Mesothelial cell of epicardium (in vitro differentiated cells): ENCODE measurements around the gene DESI1. TPM values are rescaled to one million over a fixed set of nuclear protein-coding genes. Genes with fewer than 3 reads are reported as not detected.

Experiments used
- DNase-seq, 2 experiments: peaks; one replicate each; pipeline ENCODE4 v3.0.0; 2021; ENCODE audit warnings: low spot score in 2 of 2; ENCODE audit not compliant: unreplicated experiment in 2 of 2
- H3K27ac Mint-ChIP-seq: 2 replicates; pipeline ENCODE4 v1.8.0; 2021; ENCODE audit warnings: mixed read lengths
- H3K27me3 Mint-ChIP-seq: 2 replicates; pipeline ENCODE4 v1.8.0; 2021; ENCODE audit warnings: low read depth, mixed read lengths
- H3K36me3 Mint-ChIP-seq: 2 replicates; pipeline ENCODE4 v1.8.0; 2021; ENCODE audit warnings: mixed read lengths
- H3K4me1 Mint-ChIP-seq: 2 replicates; pipeline ENCODE4 v1.8.0; 2021; ENCODE audit warnings: mixed read lengths
- H3K4me3 Mint-ChIP-seq: 2 replicates; pipeline ENCODE4 v1.8.0; 2021; ENCODE audit warnings: mild to moderate bottlenecking, moderate library complexity, mixed read lengths
- H3K9me3 Mint-ChIP-seq: 2 replicates; pipeline ENCODE4 v1.8.0; 2021; ENCODE audit warnings: mixed read lengths
- total RNA-seq: library from RNA; stranded (reverse); gene quantifications from 3 replicates; pipeline ENCODE4 v1.2.1, GENCODE V29; 2021
- TF ChIP-seq, protein P1 (sequence below): fragments of 200-600 bp; sonication (generic); IDR thresholded peaks from one replicate; pipeline ENCODE4 v1.5.0; 2021; ENCODE audit warnings: antibody characterized with exemption; ENCODE audit not compliant: unreplicated experiment

Gene DESI1
- total RNA-seq, 1 donor from 2014 or later: 35.4 TPM

DNA sequence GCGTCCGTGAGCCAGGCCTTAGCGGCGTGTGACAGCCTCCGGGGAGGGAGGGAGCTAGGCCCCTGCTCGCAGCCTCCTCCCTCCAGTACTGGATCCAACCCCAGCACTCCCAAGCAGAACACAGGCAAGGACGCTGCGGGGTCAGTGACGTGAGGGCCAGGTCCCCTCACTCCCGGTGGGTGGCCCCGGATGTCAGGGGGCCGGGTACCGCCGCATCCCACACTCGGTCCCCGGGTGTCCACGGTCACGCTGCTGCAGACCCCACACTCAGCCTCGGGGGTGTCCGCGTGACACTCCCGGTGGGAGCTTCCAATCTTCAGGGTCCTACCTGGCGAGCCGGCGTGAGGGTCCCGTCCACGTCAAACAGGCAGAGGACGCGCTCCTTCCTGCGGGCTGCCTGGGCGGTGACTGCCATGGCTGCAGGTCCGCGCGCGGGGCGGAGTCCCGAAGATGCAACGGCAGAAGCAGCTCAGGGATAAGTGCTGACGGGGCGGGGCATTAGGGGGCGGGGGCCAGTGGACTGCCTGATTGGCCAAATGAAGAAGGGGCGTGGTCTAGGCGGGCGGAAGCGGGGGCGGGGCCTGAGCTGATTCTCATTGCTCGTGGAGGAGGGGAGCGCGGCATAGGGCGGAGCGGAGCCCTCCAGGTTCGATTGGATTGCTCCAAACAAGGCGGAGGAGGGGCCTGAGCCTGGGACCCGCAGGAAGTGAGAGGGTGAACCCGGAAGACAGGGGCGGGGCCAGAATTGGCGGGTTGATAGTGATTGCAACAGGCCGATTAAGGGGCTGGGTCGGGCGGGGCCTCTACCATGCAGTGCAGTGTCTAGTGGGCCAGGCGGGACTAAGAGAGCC, 31.2 kb downstream of the DESI1 start, which contains the start of gene PMM1:
TSS of gene PMM1 (minus strand) at position 450 of the 851 bp plus-strand sequence. CDS start at position 415, 35 bp downstream.
- Mint-ChIP-seq H3K9me3 (no peaks in the 10 kb centered on the region), H3K4me3 (peak within 1 kb of the TSS; percentile 92), H3K36me3 (no peaks in the 10 kb centered on the region), H3K27me3 (no peaks in the 10 kb centered on the region), H3K4me1 (peaks cover 8% of the 10 kb centered on the region), H3K27ac (peak within 1 kb of the TSS; percentile 81)
- peak; percentile 99 for DNase-seq
- TF ChIP-seq, protein P1, sequence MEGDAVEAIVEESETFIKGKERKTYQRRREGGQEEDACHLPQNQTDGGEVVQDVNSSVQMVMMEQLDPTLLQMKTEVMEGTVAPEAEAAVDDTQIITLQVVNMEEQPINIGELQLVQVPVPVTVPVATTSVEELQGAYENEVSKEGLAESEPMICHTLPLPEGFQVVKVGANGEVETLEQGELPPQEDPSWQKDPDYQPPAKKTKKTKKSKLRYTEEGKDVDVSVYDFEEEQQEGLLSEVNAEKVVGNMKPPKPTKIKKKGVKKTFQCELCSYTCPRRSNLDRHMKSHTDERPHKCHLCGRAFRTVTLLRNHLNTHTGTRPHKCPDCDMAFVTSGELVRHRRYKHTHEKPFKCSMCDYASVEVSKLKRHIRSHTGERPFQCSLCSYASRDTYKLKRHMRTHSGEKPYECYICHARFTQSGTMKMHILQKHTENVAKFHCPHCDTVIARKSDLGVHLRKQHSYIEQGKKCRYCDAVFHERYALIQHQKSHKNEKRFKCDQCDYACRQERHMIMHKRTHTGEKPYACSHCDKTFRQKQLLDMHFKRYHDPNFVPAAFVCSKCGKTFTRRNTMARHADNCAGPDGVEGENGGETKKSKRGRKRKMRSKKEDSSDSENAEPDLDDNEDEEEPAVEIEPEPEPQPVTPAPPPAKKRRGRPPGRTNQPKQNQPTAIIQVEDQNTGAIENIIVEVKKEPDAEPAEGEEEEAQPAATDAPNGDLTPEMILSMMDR: no peak

DNA sequence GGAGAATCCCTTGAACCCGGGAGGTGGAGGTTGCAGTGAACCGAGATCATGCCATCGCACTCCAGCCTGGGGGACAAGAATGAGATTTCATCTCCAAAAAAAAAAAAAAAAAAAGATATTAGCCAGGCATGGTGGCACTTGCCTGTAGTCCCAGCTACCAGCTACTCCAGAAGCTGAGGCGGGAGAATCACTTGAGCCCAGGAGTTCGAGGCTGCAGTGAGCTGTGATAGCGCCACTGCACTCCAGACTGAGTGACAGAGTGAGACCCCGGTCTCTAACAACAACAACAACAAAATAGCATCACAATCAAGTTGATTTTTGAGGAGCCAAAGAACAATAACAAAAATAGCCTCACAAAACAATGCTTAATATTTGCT, 33.5 kb downstream of the DESI1 start:
- no peak overlapping the region for H3K27ac Mint-ChIP-seq
- peak overlapping the region; percentile 14 for H3K4me3 Mint-ChIP-seq

DNA sequence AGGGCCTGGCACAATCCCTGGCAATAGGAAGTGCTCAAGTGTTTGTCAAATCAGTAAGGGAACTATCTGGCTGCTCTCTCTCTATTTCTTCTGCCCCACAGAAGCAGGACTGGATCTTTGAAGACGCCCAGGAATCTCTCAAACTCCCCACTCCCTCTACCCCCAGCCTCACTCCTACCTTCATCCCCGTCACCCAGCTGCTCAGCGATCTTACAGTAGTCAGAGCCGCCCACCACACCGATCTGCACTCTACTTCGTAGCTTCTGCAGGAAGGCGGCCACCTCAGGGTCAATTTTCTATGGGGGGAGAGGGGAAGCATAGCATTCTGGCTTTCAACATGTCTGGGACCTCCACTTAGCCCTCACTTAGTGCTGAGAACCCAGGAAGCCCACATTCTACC, 34.9 kb downstream of the DESI1 start:
- no peaks in the 10 kb centered on the region for H3K9me3 Mint-ChIP-seq
- peaks cover 2% of the 10 kb centered on the region for H3K36me3 Mint-ChIP-seq
- peaks cover 8% of the 10 kb centered on the region for H3K4me1 Mint-ChIP-seq
- TF ChIP-seq, protein P1: no peak
- no peak for DNase-seq
- H3K27ac Mint-ChIP-seq: no peak overlapping the region
- H3K27me3 Mint-ChIP-seq: no peaks in the 10 kb centered on the region
- H3K4me3 Mint-ChIP-seq: no peak overlapping the region

More for the DNA sequence above, 33.5 kb downstream of the DESI1 start:
- TF ChIP-seq, protein P1: no peak
- peaks cover 2% of the 10 kb centered on the region for H3K36me3 Mint-ChIP-seq
- H3K4me1 Mint-ChIP-seq: peaks cover 8% of the 10 kb centered on the region
- DNase-seq: no peak
- H3K27me3 Mint-ChIP-seq: no peaks in the 10 kb centered on the region
- H3K9me3 Mint-ChIP-seq: no peaks in the 10 kb centered on the region

DNA sequence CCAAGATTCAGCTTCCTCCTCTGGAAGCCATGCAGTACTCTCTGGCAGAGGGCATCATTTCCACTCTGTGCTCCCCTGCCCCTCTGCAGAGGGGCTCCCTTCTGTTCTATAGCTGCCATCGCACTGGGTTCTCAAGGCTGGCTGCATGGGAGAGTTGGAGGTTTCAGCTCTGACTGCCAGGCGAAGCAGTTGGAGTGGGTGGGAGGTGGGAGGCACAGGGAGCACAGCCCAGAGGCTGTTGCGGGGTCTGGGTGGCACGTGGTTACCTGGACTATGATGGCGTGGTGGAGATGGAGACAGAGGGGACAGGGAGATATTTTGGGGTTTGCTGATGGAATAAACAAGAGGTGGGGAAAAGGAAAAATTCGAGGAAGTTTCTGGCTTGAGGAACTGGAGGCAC, 36.0 kb downstream of the DESI1 start:
- TF ChIP-seq, protein P1: no peak
- H3K27ac Mint-ChIP-seq: no peak overlapping the region

DNA sequence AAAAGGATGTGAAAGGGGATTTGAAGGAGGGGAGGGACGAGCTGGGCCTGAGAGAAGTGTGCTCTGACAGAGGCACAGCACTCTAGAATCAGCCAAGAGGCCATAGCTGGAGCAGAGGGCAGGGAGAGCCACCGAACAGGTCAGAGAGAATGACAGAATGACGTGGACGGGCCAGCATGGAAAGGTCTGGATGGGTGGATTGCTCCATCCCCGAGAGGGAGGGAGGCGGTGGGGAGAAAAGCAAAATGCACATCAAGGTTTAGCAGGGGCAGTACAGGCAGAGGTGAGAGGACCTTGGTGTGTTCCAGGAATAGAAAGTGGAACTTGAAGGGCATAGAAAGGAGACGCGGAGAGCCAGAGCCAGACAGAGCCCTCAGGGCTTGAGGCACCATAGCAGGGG, 38.1 kb downstream of the DESI1 start:
- no peak overlapping the region for H3K27ac Mint-ChIP-seq
- peaks cover 3% of the 10 kb centered on the region for H3K36me3 Mint-ChIP-seq
- H3K27me3 Mint-ChIP-seq: no peaks in the 10 kb centered on the region
- no peak for DNase-seq
- H3K4me3 Mint-ChIP-seq: no peak overlapping the region
- TF ChIP-seq, protein P1: no peak
- no peaks in the 10 kb centered on the region for H3K4me1 Mint-ChIP-seq
- H3K9me3 Mint-ChIP-seq: no peaks in the 10 kb centered on the region

More for the DNA sequence above, 36.0 kb downstream of the DESI1 start:
- Mint-ChIP-seq H3K4me3 (no peak overlapping the region), H3K9me3 (no peaks in the 10 kb centered on the region), H3K36me3 (peaks cover 2% of the 10 kb centered on the region), H3K4me1 (peaks cover 8% of the 10 kb centered on the region), H3K27me3 (no peaks in the 10 kb centered on the region)
- DNase-seq: no peak
